ENCODE measurements around the gene PTBP1. TPM values are rescaled to one million over a fixed set of nuclear protein-coding genes. Genes with fewer than 3 reads are reported as not detected.
"Not testable (repeated sequence)": the region's sequence is repeated elsewhere in the genome, so short reads cannot be mapped to it uniquely, and the experiment has no call there.

The PTBP1 gene
- total and polyA plus RNA-seq, 2 experiments from 2014 or later, result 539 to 632 TPM

DNA sequence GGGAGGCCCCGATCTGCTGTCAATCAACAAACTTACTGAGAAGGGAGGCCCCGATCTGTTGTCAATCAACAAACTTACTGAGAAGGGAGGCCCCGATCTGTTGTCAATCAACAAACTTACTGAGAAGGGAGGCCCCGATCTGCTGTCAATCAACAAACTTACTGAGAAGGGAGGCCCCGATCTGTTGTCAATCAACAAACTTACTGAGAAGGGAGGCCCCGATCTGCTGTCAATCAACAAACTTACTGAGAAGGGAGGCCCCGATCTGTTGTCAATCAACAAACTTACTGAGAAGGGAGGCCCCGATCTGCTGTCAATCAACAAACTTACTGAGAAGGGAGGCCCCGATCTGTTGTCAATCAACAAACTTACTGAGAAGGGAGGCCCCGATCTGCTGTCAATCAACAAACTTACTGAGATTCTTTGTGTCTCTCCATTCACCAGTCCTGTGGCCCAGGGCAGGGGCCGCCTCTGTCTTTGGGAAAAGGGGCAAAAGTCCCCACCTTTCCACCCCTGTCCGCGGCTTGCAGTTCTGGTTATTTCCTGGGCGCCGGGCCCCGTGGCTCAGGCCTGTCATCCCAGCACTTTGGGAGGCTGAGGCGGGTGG is 56.5 kb downstream of the PTBP1 start:
- H3K27ac ChIP-seq (ENCODE audit: low read depth); H3K4me1 Mint-ChIP-seq; H3K4me1 ChIP-seq (ENCODE audit: insufficient read depth); H3K36me3 ChIP-seq (ENCODE audit: insufficient read depth); H3K9me2 ChIP-seq (ENCODE audit: insufficient read depth); DNase-seq (ENCODE audit: low spot score); H3K27ac Mint-ChIP-seq; H3K27me3 Mint-ChIP-seq (ENCODE audit: insufficient read depth, low read depth, poor library complexity); H3K4me3 ChIP-seq; H2AFZ ChIP-seq; ATAC-seq; H3K9me3 Mint-ChIP-seq; H3K4me2 ChIP-seq; H4K20me1 ChIP-seq (replicated peaks; ENCODE audit: insufficient read depth); H3K4me3 Mint-ChIP-seq; H3K79me2 ChIP-seq (replicated peaks; ENCODE audit: insufficient read depth); H3K27me3 ChIP-seq (ENCODE audit: insufficient read depth); H3K36me3 Mint-ChIP-seq (ENCODE audit: low read depth): not testable (repeated sequence)
- peaks cover 10% of the 10 kb centered on the region; the same call in 1 of the 2 replicates for H3F3A ChIP-seq (replicated peaks; ENCODE audit: low read depth)

DNA sequence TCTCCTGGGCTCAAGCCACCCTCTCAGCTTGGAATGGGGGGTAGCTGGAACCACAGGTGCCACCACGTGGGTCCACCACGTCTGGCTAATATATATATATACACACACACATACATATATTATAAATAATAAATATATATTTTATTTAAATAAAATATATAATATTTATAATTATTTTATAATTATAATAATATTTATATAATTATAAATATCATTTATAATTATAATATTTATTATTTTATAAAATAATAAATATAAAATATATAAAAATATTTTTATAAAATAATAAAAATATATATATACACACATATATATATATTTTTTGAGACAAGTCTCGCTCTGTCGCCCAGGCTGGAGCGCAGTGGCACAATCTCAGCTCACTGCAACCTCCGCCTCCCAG is 57.3 kb downstream of the PTBP1 start:
- H3F3A ChIP-seq (replicated peaks; ENCODE audit: low read depth), result peaks cover 11% of the 10 kb centered on the region; the same call in 1 of the 2 replicates
- no peaks in the 10 kb centered on the region for H3K4me1 ChIP-seq (ENCODE audit: insufficient read depth)
- no peak overlapping the region for H3K27ac ChIP-seq (ENCODE audit: low read depth)
- TF ChIP-seq, protein P1, sequence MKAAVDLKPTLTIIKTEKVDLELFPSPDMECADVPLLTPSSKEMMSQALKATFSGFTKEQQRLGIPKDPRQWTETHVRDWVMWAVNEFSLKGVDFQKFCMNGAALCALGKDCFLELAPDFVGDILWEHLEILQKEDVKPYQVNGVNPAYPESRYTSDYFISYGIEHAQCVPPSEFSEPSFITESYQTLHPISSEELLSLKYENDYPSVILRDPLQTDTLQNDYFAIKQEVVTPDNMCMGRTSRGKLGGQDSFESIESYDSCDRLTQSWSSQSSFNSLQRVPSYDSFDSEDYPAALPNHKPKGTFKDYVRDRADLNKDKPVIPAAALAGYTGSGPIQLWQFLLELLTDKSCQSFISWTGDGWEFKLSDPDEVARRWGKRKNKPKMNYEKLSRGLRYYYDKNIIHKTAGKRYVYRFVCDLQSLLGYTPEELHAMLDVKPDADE (IDR thresholded peaks at IDR 0.05), result no peak
- TF ChIP-seq ZNF114 (CRISPR knock-in tag; IDR thresholded peaks at IDR 0.05) (no peak), ZNF331 (CRISPR knock-in tag; IDR thresholded peaks at IDR 0.05; ENCODE audit: low read depth) (no peak), EZH2phosphoT487 (IDR thresholded peaks at IDR 0.05; ENCODE audit: unreplicated experiment) (no peak)
- no peak for DNase-seq (ENCODE audit: low spot score)
- no peaks in the 10 kb centered on the region; the same call in 1 of the 2 replicates for H4K20me1 ChIP-seq (replicated peaks; ENCODE audit: insufficient read depth)
- H3K4me2 ChIP-seq, result no peak overlapping the region
- H3K79me2 ChIP-seq (replicated peaks; ENCODE audit: insufficient read depth), result no peaks in the 10 kb centered on the region
- no peak overlapping the region for H3K27ac Mint-ChIP-seq
- H3K27me3 ChIP-seq (ENCODE audit: insufficient read depth), result peaks cover 10% of the 10 kb centered on the region
- H3K4me1 Mint-ChIP-seq, result no peaks in the 10 kb centered on the region
- ATAC-seq, result no peak
- H3K4me3 Mint-ChIP-seq, result no peak overlapping the region
- H3K27me3 Mint-ChIP-seq (ENCODE audit: insufficient read depth, low read depth, poor library complexity), result peaks cover 6% of the 10 kb centered on the region
- H3K36me3 Mint-ChIP-seq (ENCODE audit: low read depth), result no peaks in the 10 kb centered on the region
- H2AFZ ChIP-seq, result no peak overlapping the region
- no peaks in the 10 kb centered on the region for H3K9me2 ChIP-seq (ENCODE audit: insufficient read depth)
- no peaks in the 10 kb centered on the region; the same call in 2 of the 3 replicates for H3K9me3 Mint-ChIP-seq
- no peaks in the 10 kb centered on the region for H3K36me3 ChIP-seq (ENCODE audit: insufficient read depth)
- H3K4me3 ChIP-seq, result no peak overlapping the region

DNA sequence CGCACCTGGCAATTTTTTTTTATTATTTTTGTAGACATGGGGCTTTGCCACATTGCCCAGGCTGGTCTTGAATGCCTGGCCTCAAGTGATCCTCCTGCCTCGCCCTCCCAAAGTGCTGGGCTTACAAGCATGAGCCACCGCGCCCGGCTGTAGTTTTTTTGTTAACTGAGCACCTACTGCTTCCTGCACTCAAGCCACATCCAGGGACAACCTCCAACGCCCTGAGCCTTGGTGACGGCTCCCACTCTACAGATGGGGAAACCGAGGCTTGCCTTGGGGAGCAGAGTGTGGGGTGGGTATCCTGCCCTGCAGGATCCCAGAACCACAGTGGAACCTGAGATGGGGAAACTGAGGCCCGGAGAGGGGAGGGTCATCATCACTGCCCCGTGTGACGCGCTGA is 57.9 kb downstream of the PTBP1 start:
- Histone ChIP-seq H3K4me3 (no peak overlapping the region), H3K4me1 (ENCODE audit: insufficient read depth) (no peaks in the 10 kb centered on the region), H4K20me1 (replicated peaks; ENCODE audit: insufficient read depth) (no peaks in the 10 kb centered on the region; the same call in 1 of the 2 replicates), H3K27ac (ENCODE audit: low read depth) (no peak overlapping the region), H3K36me3 (ENCODE audit: insufficient read depth) (no peaks in the 10 kb centered on the region), H3K9me2 (ENCODE audit: insufficient read depth) (no peaks in the 10 kb centered on the region), H2AFZ (no peak overlapping the region), H3K4me2 (no peak overlapping the region), H3K79me2 (replicated peaks; ENCODE audit: insufficient read depth) (no peaks in the 10 kb centered on the region), H3K27me3 (ENCODE audit: insufficient read depth) (peaks cover 16% of the 10 kb centered on the region), H3F3A (replicated peaks; ENCODE audit: low read depth) (peaks cover 15% of the 10 kb centered on the region; the same call in 1 of the 2 replicates)
- H3K4me3 Mint-ChIP-seq, result no peak overlapping the region
- H3K36me3 Mint-ChIP-seq (ENCODE audit: low read depth), result no peaks in the 10 kb centered on the region
- no peak for ATAC-seq
- peaks cover 12% of the 10 kb centered on the region for H3K27me3 Mint-ChIP-seq (ENCODE audit: insufficient read depth, low read depth, poor library complexity)
- no peaks in the 10 kb centered on the region for H3K4me1 Mint-ChIP-seq
- no peak for DNase-seq (ENCODE audit: low spot score)
- no peaks in the 10 kb centered on the region; the same call in 2 of the 3 replicates for H3K9me3 Mint-ChIP-seq
- H3K27ac Mint-ChIP-seq, result no peak overlapping the region
- TF ChIP-seq ZNF114 (CRISPR knock-in tag; IDR thresholded peaks at IDR 0.05), result no peak
- TF ChIP-seq, protein P2, sequence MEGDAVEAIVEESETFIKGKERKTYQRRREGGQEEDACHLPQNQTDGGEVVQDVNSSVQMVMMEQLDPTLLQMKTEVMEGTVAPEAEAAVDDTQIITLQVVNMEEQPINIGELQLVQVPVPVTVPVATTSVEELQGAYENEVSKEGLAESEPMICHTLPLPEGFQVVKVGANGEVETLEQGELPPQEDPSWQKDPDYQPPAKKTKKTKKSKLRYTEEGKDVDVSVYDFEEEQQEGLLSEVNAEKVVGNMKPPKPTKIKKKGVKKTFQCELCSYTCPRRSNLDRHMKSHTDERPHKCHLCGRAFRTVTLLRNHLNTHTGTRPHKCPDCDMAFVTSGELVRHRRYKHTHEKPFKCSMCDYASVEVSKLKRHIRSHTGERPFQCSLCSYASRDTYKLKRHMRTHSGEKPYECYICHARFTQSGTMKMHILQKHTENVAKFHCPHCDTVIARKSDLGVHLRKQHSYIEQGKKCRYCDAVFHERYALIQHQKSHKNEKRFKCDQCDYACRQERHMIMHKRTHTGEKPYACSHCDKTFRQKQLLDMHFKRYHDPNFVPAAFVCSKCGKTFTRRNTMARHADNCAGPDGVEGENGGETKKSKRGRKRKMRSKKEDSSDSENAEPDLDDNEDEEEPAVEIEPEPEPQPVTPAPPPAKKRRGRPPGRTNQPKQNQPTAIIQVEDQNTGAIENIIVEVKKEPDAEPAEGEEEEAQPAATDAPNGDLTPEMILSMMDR (conservative IDR thresholded peaks at IDR 0.05; ENCODE audit: low read depth in 2 of 2), result no peak
- TF ChIP-seq EZH2 (IDR thresholded peaks at IDR 0.05; ENCODE audit: low read depth, unreplicated experiment), result no peak
- no peak for TF ChIP-seq ZNF331 (CRISPR knock-in tag; IDR thresholded peaks at IDR 0.05; ENCODE audit: low read depth)
- TF ChIP-seq, protein P3, sequence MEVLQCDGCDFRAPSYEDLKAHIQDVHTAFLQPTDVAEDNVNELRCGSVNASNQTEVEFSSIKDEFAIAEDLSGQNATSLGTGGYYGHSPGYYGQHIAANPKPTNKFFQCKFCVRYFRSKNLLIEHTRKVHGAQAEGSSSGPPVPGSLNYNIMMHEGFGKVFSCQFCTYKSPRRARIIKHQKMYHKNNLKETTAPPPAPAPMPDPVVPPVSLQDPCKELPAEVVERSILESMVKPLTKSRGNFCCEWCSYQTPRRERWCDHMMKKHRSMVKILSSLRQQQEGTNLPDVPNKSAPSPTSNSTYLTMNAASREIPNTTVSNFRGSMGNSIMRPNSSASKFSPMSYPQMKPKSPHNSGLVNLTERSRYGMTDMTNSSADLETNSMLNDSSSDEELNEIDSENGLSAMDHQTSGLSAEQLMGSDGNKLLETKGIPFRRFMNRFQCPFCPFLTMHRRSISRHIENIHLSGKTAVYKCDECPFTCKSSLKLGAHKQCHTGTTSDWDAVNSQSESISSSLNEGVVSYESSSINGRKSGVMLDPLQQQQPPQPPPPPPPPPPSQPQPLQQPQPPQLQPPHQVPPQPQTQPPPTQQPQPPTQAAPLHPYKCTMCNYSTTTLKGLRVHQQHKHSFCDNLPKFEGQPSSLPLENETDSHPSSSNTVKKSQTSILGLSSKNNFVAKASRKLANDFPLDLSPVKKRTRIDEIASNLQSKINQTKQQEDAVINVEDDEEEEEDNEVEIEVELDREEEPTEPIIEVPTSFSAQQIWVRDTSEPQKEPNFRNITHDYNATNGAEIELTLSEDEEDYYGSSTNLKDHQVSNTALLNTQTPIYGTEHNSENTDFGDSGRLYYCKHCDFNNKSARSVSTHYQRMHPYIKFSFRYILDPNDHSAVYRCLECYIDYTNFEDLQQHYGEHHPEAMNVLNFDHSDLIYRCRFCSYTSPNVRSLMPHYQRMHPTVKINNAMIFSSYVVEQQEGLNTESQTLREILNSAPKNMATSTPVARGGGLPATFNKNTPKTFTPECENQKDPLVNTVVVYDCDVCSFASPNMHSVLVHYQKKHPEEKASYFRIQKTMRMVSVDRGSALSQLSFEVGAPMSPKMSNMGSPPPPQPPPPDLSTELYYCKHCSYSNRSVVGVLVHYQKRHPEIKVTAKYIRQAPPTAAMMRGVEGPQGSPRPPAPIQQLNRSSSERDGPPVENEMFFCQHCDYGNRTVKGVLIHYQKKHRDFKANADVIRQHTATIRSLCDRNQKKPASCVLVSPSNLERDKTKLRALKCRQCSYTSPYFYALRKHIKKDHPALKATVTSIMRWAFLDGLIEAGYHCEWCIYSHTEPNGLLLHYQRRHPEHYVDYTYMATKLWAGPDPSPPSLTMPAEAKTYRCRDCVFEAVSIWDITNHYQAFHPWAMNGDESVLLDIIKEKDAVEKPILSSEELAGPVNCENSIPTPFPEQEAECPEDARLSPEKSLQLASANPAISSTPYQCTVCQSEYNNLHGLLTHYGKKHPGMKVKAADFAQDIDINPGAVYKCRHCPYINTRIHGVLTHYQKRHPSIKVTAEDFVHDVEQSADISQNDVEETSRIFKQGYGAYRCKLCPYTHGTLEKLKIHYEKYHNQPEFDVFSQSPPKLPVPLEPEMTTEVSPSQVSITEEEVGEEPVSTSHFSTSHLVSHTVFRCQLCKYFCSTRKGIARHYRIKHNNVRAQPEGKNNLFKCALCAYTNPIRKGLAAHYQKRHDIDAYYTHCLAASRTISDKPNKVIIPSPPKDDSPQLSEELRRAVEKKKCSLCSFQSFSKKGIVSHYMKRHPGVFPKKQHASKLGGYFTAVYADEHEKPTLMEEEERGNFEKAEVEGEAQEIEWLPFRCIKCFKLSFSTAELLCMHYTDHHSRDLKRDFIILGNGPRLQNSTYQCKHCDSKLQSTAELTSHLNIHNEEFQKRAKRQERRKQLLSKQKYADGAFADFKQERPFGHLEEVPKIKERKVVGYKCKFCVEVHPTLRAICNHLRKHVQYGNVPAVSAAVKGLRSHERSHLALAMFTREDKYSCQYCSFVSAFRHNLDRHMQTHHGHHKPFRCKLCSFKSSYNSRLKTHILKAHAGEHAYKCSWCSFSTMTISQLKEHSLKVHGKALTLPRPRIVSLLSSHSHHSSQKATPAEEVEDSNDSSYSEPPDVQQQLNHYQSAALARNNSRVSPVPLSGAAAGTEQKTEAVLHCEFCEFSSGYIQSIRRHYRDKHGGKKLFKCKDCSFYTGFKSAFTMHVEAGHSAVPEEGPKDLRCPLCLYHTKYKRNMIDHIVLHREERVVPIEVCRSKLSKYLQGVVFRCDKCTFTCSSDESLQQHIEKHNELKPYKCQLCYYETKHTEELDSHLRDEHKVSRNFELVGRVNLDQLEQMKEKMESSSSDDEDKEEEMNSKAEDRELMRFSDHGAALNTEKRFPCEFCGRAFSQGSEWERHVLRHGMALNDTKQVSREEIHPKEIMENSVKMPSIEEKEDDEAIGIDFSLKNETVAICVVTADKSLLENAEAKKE (CRISPR knock-in tag; IDR thresholded peaks at IDR 0.05), result no peak
